ENCODE measurements around the gene SHROOM3.

SHROOM3 gene

GRCh38 chr4:76732246-76732645 is 297.2 kb downstream of the SHROOM3 start:
- no peak for DNase-seq

- no peak for DNase-seq
Measured at GRCh38 chr4:76733068-76733771, 298.2 kb downstream of the SHROOM3 start.

- DNase-seq = no peak
Measured at GRCh38 chr4:76736414-76736813, 301.4 kb downstream of the SHROOM3 start.

GRCh38 chr4:76737180-76737579 is 302.2 kb downstream of the SHROOM3 start:
- no peak for DNase-seq

- no peak for DNase-seq
Measured at GRCh38 chr4:76737771-76738085, 302.7 kb downstream of the SHROOM3 start.

GRCh38 chr4:76738086-76738931 is 303.3 kb downstream of the SHROOM3 start:
- no peak for DNase-seq

- no peak for DNase-seq
Measured at GRCh38 chr4:76740192-76740591, 305.2 kb downstream of the SHROOM3 start.

- DNase-seq = no peak
Measured at GRCh38 chr4:76740866-76741662, 306.0 kb downstream of the SHROOM3 start.

GRCh38 chr4:76741663-76742020 is 306.6 kb downstream of the SHROOM3 start:
- no peak for DNase-seq

GRCh38 chr4:76744241-76744921 is 309.4 kb downstream of the SHROOM3 start:
- no peak for DNase-seq

GRCh38 chr4:76745240-76745639 is 310.2 kb downstream of the SHROOM3 start:
- DNase-seq = no peak

GRCh38 chr4:76747563-76747962 is 312.5 kb downstream of the SHROOM3 start:
- DNase-seq = no peak

GRCh38 chr4:76748649-76749048 is 313.6 kb downstream of the SHROOM3 start:
- no peak for DNase-seq

GRCh38 chr4:76749355-76749754 is 314.3 kb downstream of the SHROOM3 start:
- no peak for DNase-seq

- DNase-seq = no peak
Measured at GRCh38 chr4:76750716-76751115, 315.7 kb downstream of the SHROOM3 start.

- no peak for DNase-seq
Measured at GRCh38 chr4:76751612-76752343, 316.7 kb downstream of the SHROOM3 start.

- DNase-seq = no peak
Measured at GRCh38 chr4:76752861-76753501, 318.0 kb downstream of the SHROOM3 start.

GRCh38 chr4:76753814-76754213 is 318.8 kb downstream of the SHROOM3 start:
- DNase-seq = no peak

- no peak for DNase-seq
Measured at GRCh38 chr4:76754439-76754838, 319.4 kb downstream of the SHROOM3 start.

- DNase-seq = no peak
Measured at GRCh38 chr4:76755756-76756155, 320.7 kb downstream of the SHROOM3 start.

GRCh38 chr4:76756416-76756815 is 321.4 kb downstream of the SHROOM3 start:
- DNase-seq = no peak

- no peak for DNase-seq
Measured at GRCh38 chr4:76757418-76757939, 322.4 kb downstream of the SHROOM3 start.
